ENCODE measurements around the gene RNLS. TPM values are rescaled to one million over a fixed set of nuclear protein-coding genes. Genes with fewer than 3 reads are reported as not detected.

Gene RNLS
- total and polyA plus RNA-seq, 4 donors: 5.8 to 11.6 (median 7.9) TPM

- no peaks in the 10 kb centered on the region for H3K27me3 ChIP-seq (ENCODE audit: control insufficient read depth in 3 of 3, insufficient read depth in 3 of 3, low read length in 2 of 3)
- no peak for DNase-seq
- TF ChIP-seq, protein P1, sequence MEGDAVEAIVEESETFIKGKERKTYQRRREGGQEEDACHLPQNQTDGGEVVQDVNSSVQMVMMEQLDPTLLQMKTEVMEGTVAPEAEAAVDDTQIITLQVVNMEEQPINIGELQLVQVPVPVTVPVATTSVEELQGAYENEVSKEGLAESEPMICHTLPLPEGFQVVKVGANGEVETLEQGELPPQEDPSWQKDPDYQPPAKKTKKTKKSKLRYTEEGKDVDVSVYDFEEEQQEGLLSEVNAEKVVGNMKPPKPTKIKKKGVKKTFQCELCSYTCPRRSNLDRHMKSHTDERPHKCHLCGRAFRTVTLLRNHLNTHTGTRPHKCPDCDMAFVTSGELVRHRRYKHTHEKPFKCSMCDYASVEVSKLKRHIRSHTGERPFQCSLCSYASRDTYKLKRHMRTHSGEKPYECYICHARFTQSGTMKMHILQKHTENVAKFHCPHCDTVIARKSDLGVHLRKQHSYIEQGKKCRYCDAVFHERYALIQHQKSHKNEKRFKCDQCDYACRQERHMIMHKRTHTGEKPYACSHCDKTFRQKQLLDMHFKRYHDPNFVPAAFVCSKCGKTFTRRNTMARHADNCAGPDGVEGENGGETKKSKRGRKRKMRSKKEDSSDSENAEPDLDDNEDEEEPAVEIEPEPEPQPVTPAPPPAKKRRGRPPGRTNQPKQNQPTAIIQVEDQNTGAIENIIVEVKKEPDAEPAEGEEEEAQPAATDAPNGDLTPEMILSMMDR (IDR thresholded peaks at IDR 0.05; ENCODE audit: control extremely low read depth, extremely low read depth): no peak
- no peak within 1 kb of the TSS for H3K9ac ChIP-seq (ENCODE audit: insufficient read depth in 1 of 2, low read length in 2 of 2)
- H3K36me3 ChIP-seq (ENCODE audit: control insufficient read depth in 4 of 4, insufficient read depth in 4 of 4, low read length in 4 of 4): no peaks in the 10 kb centered on the region
- H3K9me3 ChIP-seq (ENCODE audit: control insufficient read depth in 4 of 4, insufficient read depth in 3 of 4, low read length in 3 of 4): peaks cover 0 to 2% (median 0%) of the 10 kb centered on the region in 4 donors
- H3K4me1 ChIP-seq (ENCODE audit: control insufficient read depth in 5 of 5, insufficient read depth in 5 of 5, low read length in 5 of 5): no peaks in the 10 kb centered on the region
- WGBS, 2 donors: 91 to 97% methylated on average over 2 of the region's 2 CpGs
- no peak within 1 kb of the TSS for H3K4me3 ChIP-seq
- H3K27ac ChIP-seq (ENCODE audit: low read depth in 1 of 2, low read length in 1 of 2): no peak within 1 kb of the TSS
- ATAC-seq (ENCODE audit: insufficient read depth, low FRiP score): no peak
Observed at GRCh38 chr10:88586462-88586861, 3.3 kb upstream of the RNLS start, which contains the start of gene LIPJ. LIPJ (plus strand) TSS chr10:88586762; CDS start chr10:88590688, 3,926 bp downstream.

GRCh38 chr10:88583584-88583957 is 453 bp upstream of the RNLS start:
- Histone ChIP-seq H3K4me3 (peak overlapping the region; percentile 41), H3K27ac (ENCODE audit: low read depth in 1 of 2, low read length in 1 of 2) (peak overlapping the region; percentile 79 to 90)
- 52 to 56% methylated on average over 7 of the region's 7 CpGs for WGBS, 2 donors

GRCh38 chr10:88582411-88582805 is 710 bp downstream of the RNLS start:
- TF ChIP-seq, protein P1 (IDR thresholded peaks at IDR 0.05; ENCODE audit: control extremely low read depth, extremely low read depth): no peak
- WGBS, 2 donors: 7 to 15% methylated on average over 4 of the region's 4 CpGs
- Histone ChIP-seq H3K4me1 (ENCODE audit: control insufficient read depth in 5 of 5, insufficient read depth in 5 of 5, low read length in 5 of 5) (no peaks in the 10 kb centered on the region), H3K9ac (ENCODE audit: insufficient read depth in 1 of 2, low read length in 2 of 2) (no peak overlapping the region), H3K27ac (ENCODE audit: low read depth in 1 of 2, low read length in 1 of 2) (peak overlapping the region in 1 of 2 donors; percentile 90), H3K4me3 (no peak overlapping the region), H3K36me3 (ENCODE audit: control insufficient read depth in 4 of 4, insufficient read depth in 4 of 4, low read length in 4 of 4) (no peaks in the 10 kb centered on the region), H3K27me3 (ENCODE audit: control insufficient read depth in 3 of 3, insufficient read depth in 3 of 3, low read length in 2 of 3) (no peaks in the 10 kb centered on the region), H3K9me3 (ENCODE audit: control insufficient read depth in 4 of 4, insufficient read depth in 3 of 4, low read length in 3 of 4) (peaks cover 0 to 2% (median 0%) of the 10 kb centered on the region in 4 donors)
- DNase-seq: no peak
- ATAC-seq (ENCODE audit: insufficient read depth, low FRiP score): no peak

More at GRCh38 chr10:88583584-88583957, 453 bp upstream of the RNLS start:
- DNase-seq (no peak), ATAC-seq (ENCODE audit: insufficient read depth, low FRiP score) (no peak)
- Histone ChIP-seq H3K9ac (ENCODE audit: insufficient read depth in 1 of 2, low read length in 2 of 2) (peak overlapping the region; percentile 1 to 4), H3K9me3 (ENCODE audit: control insufficient read depth in 4 of 4, insufficient read depth in 3 of 4, low read length in 3 of 4) (peaks cover 0 to 2% (median 0%) of the 10 kb centered on the region in 4 donors), H3K4me1 (ENCODE audit: control insufficient read depth in 5 of 5, insufficient read depth in 5 of 5, low read length in 5 of 5) (no peaks in the 10 kb centered on the region), H3K36me3 (ENCODE audit: control insufficient read depth in 4 of 4, insufficient read depth in 4 of 4, low read length in 4 of 4) (no peaks in the 10 kb centered on the region), H3K27me3 (ENCODE audit: control insufficient read depth in 3 of 3, insufficient read depth in 3 of 3, low read length in 2 of 3) (no peaks in the 10 kb centered on the region)
- TF ChIP-seq, protein P1 (IDR thresholded peaks at IDR 0.05; ENCODE audit: control extremely low read depth, extremely low read depth): no peak

GRCh38 chr10:88565072-88565471 is 18.0 kb downstream of the RNLS start:
- DNase-seq (peak in 2 of 3 donors; percentile 57 to 70), ATAC-seq (ENCODE audit: insufficient read depth, low FRiP score) (peak; percentile 58)
- no peak overlapping the region for H3K27ac ChIP-seq (ENCODE audit: low read depth in 1 of 2, low read length in 1 of 2)
- no peaks in the 10 kb centered on the region for H3K9me3 ChIP-seq (ENCODE audit: control insufficient read depth in 4 of 4, insufficient read depth in 3 of 4, low read length in 3 of 4)
- H3K4me3 ChIP-seq: no peak overlapping the region
- H3K9ac ChIP-seq (ENCODE audit: insufficient read depth in 1 of 2, low read length in 2 of 2): no peak overlapping the region
- H3K36me3 ChIP-seq (ENCODE audit: control insufficient read depth in 4 of 4, insufficient read depth in 4 of 4, low read length in 4 of 4): no peaks in the 10 kb centered on the region
- no peaks in the 10 kb centered on the region for H3K4me1 ChIP-seq (ENCODE audit: control insufficient read depth in 5 of 5, insufficient read depth in 5 of 5, low read length in 5 of 5)
- TF ChIP-seq, protein P1 (IDR thresholded peaks at IDR 0.05; ENCODE audit: control extremely low read depth, extremely low read depth): no peak
- 0 to 3% methylated on average over 1 of the region's 1 CpG for WGBS, 2 donors
- H3K27me3 ChIP-seq (ENCODE audit: control insufficient read depth in 3 of 3, insufficient read depth in 3 of 3, low read length in 2 of 3): no peaks in the 10 kb centered on the region

Data from lung (tissue), 12 donors.